ENCODE results near the gene PSIP1. TPM values are rescaled to one million over a fixed set of nuclear protein-coding genes. Genes with fewer than 3 reads are reported as not detected.
A peak's percentile ranks its signal among the peaks of the same experiment; 100 is the strongest.
"Not testable (repeated sequence)": the region's sequence is repeated elsewhere in the genome, so short reads cannot be mapped to it uniquely, and the experiment has no call there.

The PSIP1 gene
- total RNA-seq, 1 experiment from 2014 or later = 31.5 TPM

DNA sequence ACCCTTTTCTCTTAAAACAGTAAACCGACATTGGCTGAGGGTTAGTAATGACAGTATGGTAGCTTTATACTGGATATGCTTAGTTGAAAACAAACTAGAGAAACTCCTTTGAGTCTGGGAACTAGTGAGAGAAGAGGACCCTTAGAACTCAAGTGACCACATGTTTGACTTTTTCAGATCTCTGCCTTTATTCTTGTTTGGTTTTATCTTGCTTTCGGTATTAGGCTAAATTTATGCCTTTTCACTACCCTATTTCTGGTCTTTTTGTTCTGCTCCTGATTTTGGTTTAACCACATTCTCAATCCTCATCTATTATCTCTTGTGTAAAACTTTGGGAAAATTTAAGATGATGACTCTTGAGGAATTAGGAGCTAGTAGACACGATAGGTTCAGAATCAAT is 77.1 kb downstream of the PSIP1 start:
- DNase-seq (ENCODE audit: low read depth) = no peak

DNA sequence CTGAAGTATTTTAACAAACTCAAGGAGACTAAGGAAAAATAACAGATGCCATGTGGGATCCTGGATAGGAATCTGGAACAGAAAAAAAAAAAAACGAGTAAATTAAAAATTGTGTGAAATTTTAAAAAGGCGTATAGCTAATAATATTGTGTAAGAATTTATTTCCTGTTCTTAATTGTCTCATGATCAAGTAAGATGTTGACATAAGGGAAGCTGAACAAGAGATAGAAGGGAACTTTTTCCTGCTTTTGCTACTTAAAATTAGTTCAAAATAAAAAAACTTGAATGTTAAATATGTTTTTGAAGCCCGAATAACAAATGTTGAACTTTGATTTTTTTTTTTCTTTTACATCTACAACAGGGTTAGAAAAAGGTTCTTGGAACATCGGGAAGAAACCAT is 77.6 kb downstream of the PSIP1 start:
- no peak for DNase-seq (ENCODE audit: low read depth)

DNA sequence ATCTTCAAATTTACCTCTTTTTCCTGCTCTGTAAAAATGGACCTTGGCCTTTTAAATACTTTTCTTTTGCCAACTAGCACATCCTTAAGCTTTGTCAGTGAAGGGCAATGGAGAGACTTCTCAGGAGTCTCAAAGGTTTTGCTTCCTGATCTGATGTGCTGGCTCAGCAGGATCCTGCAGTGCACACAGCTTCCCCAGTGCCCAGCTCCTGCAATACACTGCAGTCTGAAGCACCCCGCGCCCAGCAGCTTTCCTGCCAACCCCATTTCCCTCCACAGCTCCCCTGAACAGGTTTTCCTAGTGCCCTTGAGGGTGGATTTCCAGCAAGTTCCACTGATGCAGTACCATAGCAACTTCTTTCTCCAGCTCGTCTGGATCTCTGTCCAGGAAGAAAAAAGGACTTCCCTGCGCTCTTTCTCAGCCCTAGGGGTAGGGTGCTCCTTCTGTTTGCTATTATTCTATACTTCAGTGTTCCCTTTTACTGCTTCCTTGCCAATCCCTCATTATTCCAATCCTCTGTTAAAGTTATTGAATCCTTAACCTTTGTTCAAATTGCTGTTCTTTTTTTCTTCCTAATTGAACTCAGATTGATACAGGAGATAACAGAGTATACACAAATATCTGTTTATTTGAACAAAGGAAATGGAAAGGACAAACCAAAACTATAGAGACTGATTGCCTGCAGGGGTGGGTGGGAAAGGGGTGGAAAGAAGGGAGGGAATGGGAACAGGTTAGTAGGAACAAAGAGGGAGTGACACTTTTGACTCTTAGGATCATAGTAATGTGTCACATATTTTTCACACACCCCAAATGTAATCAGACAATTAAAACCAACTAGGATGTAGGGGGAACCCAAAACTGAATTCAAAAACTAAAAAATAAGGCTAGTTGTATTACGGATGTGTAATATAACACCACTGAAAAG is 79.6 kb downstream of the PSIP1 start:
- no peak for DNase-seq (ENCODE audit: low read depth)

DNA sequence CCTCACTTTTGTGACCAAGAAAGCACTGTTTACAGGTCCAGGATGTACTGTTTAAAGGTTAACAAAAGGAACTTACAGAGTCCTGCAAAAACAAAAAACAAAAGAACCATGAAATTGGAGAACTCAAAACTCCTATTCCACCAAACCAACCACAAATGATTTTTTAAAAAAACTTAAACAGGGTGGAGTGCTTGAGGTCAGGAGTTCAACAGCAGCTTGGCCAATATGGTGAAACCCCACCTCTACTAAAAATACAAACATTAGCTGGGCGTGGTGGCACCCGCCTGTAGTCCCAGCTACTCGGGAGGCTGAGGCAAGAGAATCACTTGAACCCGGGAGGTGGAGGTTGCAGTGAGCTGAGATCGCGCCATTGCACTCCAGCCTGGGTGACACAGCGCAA is 83.1 kb downstream of the PSIP1 start:
- not testable (repeated sequence) for DNase-seq (ENCODE audit: low read depth)

DNA sequence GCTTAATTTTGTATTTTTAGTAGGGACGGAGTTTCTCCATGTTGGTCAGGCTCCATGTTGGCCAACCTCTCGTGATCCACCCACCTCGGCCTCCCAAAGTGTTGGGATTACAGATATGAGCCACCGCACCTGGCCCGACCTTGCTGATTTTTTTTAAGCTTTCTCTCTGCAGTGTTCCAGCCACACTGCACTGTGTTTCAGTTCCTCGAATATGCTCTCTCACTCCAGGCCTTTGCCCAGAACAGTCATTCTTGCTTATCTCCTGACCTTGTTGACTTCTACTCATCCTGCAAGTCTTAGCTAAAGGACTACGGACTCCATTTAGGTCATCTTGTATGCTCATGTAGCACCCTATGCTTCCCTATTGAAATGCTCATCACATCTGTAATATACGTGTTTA is 84.8 kb downstream of the PSIP1 start:
- DNase-seq (ENCODE audit: low read depth) = no peak

DNA sequence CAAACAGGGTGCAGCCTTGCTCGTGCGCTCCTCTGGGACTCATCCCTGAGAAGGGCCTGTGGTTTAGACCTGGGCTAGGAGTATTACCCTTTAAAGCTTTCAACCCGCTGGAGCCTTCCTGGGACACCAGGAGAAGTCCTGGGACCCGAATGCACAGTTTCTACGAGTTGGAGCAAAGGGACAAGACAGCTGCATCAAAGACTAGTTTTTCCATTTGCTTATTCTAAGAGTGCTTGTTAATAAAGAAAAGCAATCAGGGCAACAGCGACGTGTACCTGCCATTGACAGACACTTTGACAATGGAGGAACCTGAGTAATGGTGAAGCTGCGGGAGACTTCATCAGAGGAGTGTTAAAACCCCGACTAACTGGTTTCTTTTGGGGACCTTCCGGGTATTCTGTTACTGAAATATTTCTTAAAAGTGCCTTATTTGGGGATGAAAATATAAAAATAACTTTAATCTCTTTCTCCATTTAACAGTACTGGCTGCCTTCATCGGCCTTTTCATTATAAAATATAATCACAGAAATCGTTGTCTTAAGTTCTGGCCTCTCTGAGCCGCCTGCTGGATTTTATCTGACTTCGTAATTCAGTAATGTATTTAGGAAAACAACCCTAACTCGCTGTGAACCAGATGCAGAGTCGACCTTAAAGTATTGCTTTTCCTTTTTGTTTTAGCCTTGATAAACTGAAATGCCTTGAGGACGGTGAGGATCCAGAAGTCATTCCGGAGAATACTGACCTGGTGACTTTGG is 87.4 kb downstream of the PSIP1 start:
- no peak for DNase-seq (ENCODE audit: low read depth)

DNA sequence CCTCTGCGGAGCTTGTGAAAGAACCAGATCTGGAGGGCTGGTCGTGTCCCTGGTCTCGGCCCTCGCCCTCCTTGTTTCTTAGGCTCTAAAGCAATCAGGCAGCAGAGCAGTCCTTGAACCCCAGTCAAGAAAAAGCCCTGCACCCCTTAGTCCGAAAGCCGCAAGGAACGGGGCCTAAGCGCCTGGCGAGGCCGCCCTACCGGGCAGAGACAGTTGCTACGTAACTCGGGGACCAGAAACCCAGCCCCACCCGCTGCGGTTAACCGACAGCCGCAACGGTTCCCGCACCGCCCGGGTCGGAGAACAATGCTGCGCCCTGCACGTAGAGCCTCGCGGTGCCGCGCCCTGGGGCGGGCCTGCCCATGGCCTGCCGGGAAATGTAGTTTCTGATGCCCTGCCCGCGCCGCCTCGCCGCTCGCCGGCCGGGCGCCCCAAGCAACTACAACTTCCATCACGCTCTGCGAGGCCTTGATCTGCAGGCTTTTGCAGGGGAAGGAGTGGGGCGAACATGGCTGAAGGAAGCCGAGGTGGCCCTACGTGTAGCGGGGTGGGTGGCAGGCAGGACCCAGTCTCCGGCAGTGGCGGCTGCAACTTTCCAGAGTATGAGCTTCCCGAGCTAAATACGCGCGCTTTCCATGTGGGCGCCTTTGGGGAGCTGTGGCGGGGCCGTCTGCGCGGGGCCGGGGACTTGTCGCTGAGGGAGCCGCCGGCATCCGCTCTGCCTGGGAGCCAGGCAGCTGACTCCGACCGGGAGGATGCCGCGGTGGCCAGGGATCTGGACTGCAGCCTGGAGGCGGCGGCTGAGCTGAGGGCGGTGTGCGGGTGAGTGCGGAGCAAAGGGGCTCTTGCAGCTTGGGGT is 88.2 kb downstream of the PSIP1 start, which contains the start of gene SNAPC3:
Gene SNAPC3 (plus strand): TSS at position 505 of the 859 bp plus-strand sequence. CDS start 4 bp downstream, at position 509.
- peak; percentile 89 for DNase-seq (ENCODE audit: low read depth)

DNA sequence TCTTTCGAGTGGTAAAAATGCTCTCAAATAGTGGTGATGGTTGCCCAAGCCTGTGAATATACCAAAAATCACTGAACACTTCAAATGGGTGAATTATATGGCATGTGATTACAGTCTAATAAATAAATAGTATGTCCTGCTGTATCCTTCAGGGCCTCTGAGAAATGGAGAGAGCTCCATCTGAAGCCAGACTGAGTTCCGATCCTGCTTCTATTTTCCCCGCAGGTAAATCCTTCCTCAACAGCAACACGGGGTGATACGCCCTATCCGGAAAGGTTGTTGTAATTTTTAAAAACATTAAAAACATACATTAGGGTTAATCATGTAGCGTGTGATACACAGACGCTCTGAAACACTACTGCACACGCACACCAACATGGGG is 88.8 kb downstream of the PSIP1 start:
- no peak for DNase-seq (ENCODE audit: low read depth)

DNA sequence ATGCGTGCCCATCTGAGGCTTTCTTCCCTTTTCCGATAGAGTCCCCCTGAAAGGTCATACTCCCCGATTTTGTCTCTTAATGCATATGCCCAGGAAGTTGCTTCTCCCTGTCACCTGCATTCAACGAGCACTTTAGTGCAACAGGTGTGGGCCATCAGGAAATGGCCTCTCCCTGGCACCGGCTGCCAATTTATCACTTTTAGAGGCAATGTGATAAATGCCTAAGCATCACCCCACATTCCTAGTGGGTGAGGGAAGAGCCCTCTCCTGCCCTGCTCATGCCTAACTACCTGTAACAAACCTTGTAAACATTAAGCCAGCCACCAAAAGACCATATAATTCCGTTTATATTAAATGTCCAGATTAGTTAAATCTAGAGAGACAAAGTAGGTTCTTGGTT is 89.2 kb downstream of the PSIP1 start:
- no peak for DNase-seq (ENCODE audit: low read depth)

DNA sequence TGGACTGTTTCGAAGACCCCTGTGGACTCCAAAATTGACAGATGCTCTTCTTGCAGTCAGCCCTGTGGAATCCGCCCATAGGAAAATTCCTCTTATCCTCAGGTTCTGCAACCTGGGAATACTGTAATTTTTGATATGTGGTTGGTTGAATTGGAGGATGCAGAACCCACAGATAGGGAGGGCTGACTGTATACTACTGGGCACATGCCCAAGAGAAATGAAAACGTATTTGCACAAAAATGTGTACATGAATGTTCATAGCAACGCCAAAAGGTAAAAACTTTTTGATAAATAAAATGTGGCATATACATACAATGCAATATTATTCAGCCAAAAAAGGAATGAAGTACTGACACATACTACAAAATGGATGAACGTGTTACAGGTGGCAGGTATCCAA is 90.0 kb downstream of the PSIP1 start:
- no peak for DNase-seq (ENCODE audit: low read depth)

DNA sequence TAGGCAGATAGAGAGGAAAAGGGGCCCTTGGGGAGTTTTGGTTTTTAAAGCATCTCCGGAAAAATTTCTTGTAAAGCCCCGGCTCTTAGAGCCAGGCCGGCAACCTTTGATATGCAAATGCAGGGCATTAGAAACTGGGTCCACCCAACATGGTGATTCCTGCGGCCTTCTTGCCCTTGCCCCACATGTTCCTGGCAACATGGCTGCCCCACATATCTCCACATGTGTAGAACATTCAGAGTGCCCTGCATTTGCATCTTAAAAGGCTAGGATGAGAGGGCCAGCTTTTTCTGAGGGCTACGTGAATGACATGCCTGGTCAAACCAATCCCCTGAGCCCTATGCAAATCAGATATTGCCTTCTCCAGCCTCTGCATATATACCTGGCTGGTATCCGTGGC is 93.1 kb downstream of the PSIP1 start:
- no peak for DNase-seq (ENCODE audit: low read depth)

DNA sequence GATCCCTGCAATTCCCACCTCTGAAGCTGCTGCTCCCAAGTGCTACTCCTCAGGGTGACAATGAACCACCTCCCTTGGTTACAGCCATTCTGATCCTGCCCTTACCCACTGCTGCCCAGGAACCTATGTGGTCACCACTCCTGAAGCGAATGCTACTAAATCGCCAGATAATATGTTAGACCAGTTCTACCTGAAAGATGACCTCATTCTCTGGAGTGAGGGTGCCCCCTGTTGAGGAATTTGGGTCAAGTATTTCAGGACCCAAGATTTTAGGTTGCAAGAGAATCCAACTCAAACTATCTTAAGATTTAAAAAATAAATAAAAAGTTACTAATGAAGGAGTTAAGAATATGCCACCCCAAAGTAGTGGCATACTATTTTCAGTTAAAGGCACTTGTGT is 93.9 kb downstream of the PSIP1 start:
- peak; percentile 15 for DNase-seq (ENCODE audit: low read depth)

Other genes starting within 250 kb of the PSIP1 start
- 0.51 and 2.4 TPM in 2 replicates for gene TTC39B, start 203.8 kb downstream of the PSIP1 start, total RNA-seq (2014; rRNA removed; shearing (Covaris generic))
- 12.9 and 30.5 TPM in 2 replicates for gene SNAPC3, start 88.1 kb downstream of the PSIP1 start, total RNA-seq (2014; rRNA removed; shearing (Covaris generic))
- gene CCDC171, start 42.1 kb upstream of the PSIP1 start, total RNA-seq (2014; rRNA removed; shearing (Covaris generic)) = 0.57 TPM in 2 replicates